SK-N-SH (cell line): ENCODE data around the gene SNX11.

Experiments used
- CTCF ChIP-seq: fragments of 200-600 bp; sonication (generic); IDR thresholded peaks from 2 replicates; pipeline ENCODE4 v1.6.1; 2017; ENCODE audit warnings: antibody characterized with exemption, mild to moderate bottlenecking, moderate library complexity
- EZH2phosphoT487 ChIP-seq: fragments of 200-600 bp; sonication (generic); IDR thresholded peaks from 2 replicates; pipeline ENCODE4 v1.6.1; 2017; ENCODE audit warnings: low read depth, mixed run types, mild to moderate bottlenecking, antibody characterized with exemption, moderate library complexity, borderline replicate concordance
- REST ChIP-seq: IDR thresholded peaks from 2 replicates; pipeline ENCODE4 v1.6.1; 2012; ENCODE audit warnings: mild to moderate bottlenecking, low read depth, low read length, moderate library complexity

GRCh38 chr17:48162306-48162934, 54.9 kb downstream of the SNX11 start:
- TF ChIP-seq CTCF (no peak), REST (no peak), EZH2phosphoT487 (no peak)
